GM12878 (cell line): Measurements from ENCODE around the gene USP17L10. TPM values are rescaled to one million over a fixed set of nuclear protein-coding genes. Genes with fewer than 3 reads are reported as not detected.
"Not testable (repeated sequence)": the region's sequence is repeated elsewhere in the genome, so short reads cannot be mapped to it uniquely, and the experiment has no call there.

Experiments
- ATAC-seq: fragments of 200-7000 bp; cut with Tn5 transposase; 3 replicates; pipeline ENCODE4 v1.9.1; 2020; ENCODE audit warnings: mild to moderate bottlenecking, moderate library complexity
- BruUV-seq: library from RNA; stranded (reverse); fragments of 400-500 nt; replicated peaks from 2 replicates; lab custom pipeline; 2021; lab: Mats Ljungman, UMichigan
- CTCF ChIA-PET: fragments of 300-600 bp; sonication (Branson Sonifier 250); formaldehyde crosslinking; extraction: SDS; loops from one replicate; lab custom pipeline; 2021; ENCODE audit warnings: inconsistent platforms; lab: Yijun Ruan, JAX
- POLR2A ChIA-PET: fragments of 350-600 bp; formaldehyde crosslinking; extraction: SDS; loops from one replicate; lab custom pipeline; 2021; ENCODE audit warnings: inconsistent platforms; lab: Charles Lee
- RAD21 ChIA-PET: fragments of 300-600 bp; sonication (Branson Sonifier 250); formaldehyde crosslinking; loops from one replicate; lab custom pipeline; 2023; ENCODE audit warnings: antibody characterized with exemption; ENCODE audit not compliant: unreplicated experiment; lab: Charles Lee
- SMC1A ChIA-PET: fragments of 300-600 bp; sonication (Branson Sonifier 250); formaldehyde crosslinking; loops from one replicate; lab custom pipeline; 2023; ENCODE audit not compliant: unreplicated experiment, uncharacterized antibody; lab: Charles Lee
- DNase-seq: peaks from one replicate; pipeline ENCODE4 v3.0.0-alpha.2; 2011; ENCODE audit warnings: low read depth, low spot score
- FAIRE-seq: peaks from 3 replicates; lab custom pipeline; 2011; peaks lifted over from hg19 to GRCh38; lab: Jason Lieb, UNC
- H2AFZ ChIP-seq: 2 replicates; pipeline ENCODE4 v1.6.0; 2011; ENCODE audit warnings: low read depth, low read length, control low read depth; ENCODE audit not compliant: control insufficient read depth
- H3K27ac ChIP-seq: 2 replicates; pipeline ENCODE4 v1.5.1; 2011; ENCODE audit warnings: control low read depth; ENCODE audit not compliant: control insufficient read depth, insufficient read depth
- H3K27me3 ChIP-seq, 2 experiments: replicated peaks in 1 of 2; 2 replicates each; pipeline versions ENCODE4 v1.6.0 to v1.6.1; 2011; ENCODE audit warnings: low read length in 1 of 2; ENCODE audit not compliant: control insufficient read depth in 2 of 2, insufficient read depth in 2 of 2
- H3K36me3 ChIP-seq, 2 experiments: 2 replicates each; pipeline ENCODE4 v1.5.1; 2011; ENCODE audit warnings: low read length in 1 of 2; ENCODE audit not compliant: control insufficient read depth in 2 of 2, insufficient read depth in 2 of 2
- H3K4me1 ChIP-seq: 2 replicates; pipeline ENCODE4 v1.6.1; 2011; ENCODE audit warnings: mild to moderate bottlenecking, low read length, moderate library complexity, mixed read lengths; ENCODE audit not compliant: control insufficient read depth, insufficient read depth
- H3K4me2 ChIP-seq: 2 replicates; pipeline ENCODE4 v1.6.0; 2011; ENCODE audit warnings: control low read depth; ENCODE audit not compliant: control insufficient read depth, insufficient read depth
- H3K4me3 ChIP-seq: fragments of 200-600 bp; sonication (generic); 2 replicates; pipeline ENCODE4 v1.5.1; 2016
- H3K79me2 ChIP-seq: 2 replicates; pipeline ENCODE4 v1.6.0; 2011; ENCODE audit warnings: low read length; ENCODE audit not compliant: control insufficient read depth, insufficient read depth
- H3K9ac ChIP-seq: 2 replicates; pipeline ENCODE4 v1.8.0; 2011; ENCODE audit warnings: low read length, control low read depth, mixed read lengths; ENCODE audit not compliant: control insufficient read depth, insufficient read depth
- H3K9me3 ChIP-seq: replicated peaks from 3 replicates; pipeline ENCODE4 v1.5.1; 2011; ENCODE audit warnings: mild to moderate bottlenecking, low read length; ENCODE audit not compliant: control insufficient read depth, insufficient read depth
- H4K20me1 ChIP-seq: 2 replicates; pipeline ENCODE4 v1.6.0; 2011; ENCODE audit not compliant: control insufficient read depth, insufficient read depth
- WGBS: methylation state at CpG from one replicate; pipeline ENCODE4 v1.1.6; 2016; ENCODE audit warnings: low lambda C conversion rate; ENCODE audit not compliant: insufficient replicate concordance, insufficient coverage; ENCODE audit errors: missing lambda C conversion rate; 5-methylcytosine and 5-hydroxymethylcytosine counted together
- in situ Hi-C: fragments of 300-500 bp; cut with MboI; formaldehyde crosslinking; loops from 9 replicates; pipeline ENCODE4 v1.14.3; 2018; ENCODE audit warnings: mixed read lengths
- intact Hi-C: fragments of 100-400 bp; cut with micrococcal nuclease; formaldehyde crosslinking; loops from one replicate; pipeline ENCODE4 v1.14.2; 2022; ENCODE audit not compliant: unreplicated experiment
- polyA plus RNA-seq, 11 experiments: library from polyadenylated mRNA; depleted of rRNA in 4 of 11; unstranded in 6 of 11; stranded (reverse) in 5 of 11; fragments of >200 nt; fragmentation: Nextera tagmentation in 4 of 11; fragmentation: Illumina TruSeq in 1 of 11; extraction: Ambion mirVana in 4 of 11; extraction: Trizol in 1 of 11; gene quantifications; 1 replicate in 1 of 11; 2 replicates in 10 of 11; pipeline versions ENCODE4 v1.2.1 to v1.2.3, GENCODE V29; 2011 to 2016; ENCODE audit warnings: inconsistent platforms in 2 of 11, missing spikeins in 2 of 11, low read depth in 1 of 11
- total RNA-seq, 4 experiments: library from RNA; depleted of rRNA in 3 of 4; stranded (reverse); fragments of >200 nt in 3 of 4; fragmentation: Illumina TruSeq in 1 of 4; extraction: Trizol in 1 of 4; gene quantifications; 2 replicates each; pipeline versions ENCODE4 v1.2.1 to v1.2.3, GENCODE V29; 2013 to 2021

The USP17L10 gene
- total and polyA plus RNA-seq, 10 of the 15 experiments (the other 5 are each of a cell fraction or from before 2014, with no cell fraction given), result not detected

DNA sequence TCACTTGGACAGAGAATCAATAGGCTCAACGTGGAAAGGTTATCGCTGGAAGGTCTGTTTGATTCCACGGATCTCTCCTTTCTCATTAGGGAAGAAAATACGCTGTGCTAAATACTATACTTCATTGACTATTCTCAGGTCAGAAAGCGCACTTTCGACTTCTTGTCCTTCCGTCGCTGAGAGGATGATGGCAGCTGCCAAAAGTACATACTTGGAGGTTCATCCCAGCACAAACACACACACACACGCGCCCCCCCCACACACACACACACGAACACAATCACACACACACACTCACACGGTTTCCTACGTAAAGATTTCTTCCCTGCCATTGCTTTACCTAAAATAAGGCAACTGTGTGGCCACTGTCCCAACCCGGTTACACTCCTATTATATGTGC lies 4.2 kb downstream of the USP17L10 start:
- H3K79me2 ChIP-seq, ATAC-seq, SMC1A ChIA-PET, RAD21 ChIA-PET, in situ Hi-C loops, DNase-seq, H3K4me2 ChIP-seq, H3K27me3 ChIP-seq, H3K4me3 ChIP-seq, H3K9ac ChIP-seq, H3K27ac ChIP-seq, H2AFZ ChIP-seq, BruUV-seq, POLR2A ChIA-PET, H3K9me3 ChIP-seq, FAIRE-seq, H3K4me1 ChIP-seq, H4K20me1 ChIP-seq, H3K36me3 ChIP-seq, CTCF ChIA-PET, intact Hi-C loops: not testable (repeated sequence)
- WGBS, result 47% methylated on average over 10 of the region's 14 CpGs

DNA sequence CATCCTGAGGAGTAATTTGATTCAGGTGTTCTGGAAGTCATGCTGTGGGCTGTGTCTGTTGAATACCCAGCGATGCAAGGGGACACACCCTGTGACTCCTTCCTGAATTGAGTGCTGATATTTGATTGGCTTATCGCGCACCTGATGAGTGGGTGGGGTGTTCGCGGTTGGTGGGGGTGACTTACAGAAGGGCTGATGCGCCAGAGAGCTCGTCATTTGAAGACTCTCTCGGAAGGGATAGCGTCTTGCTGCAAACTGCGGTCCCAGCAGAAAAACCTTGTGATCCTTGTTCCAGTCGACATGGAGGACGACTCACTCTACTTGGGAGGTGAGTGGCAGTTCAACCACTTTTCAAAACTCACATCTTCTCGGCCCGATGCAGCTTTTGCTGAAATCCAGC lies 4.6 kb downstream of the USP17L10 start, which contains the start of gene USP17L11:
TSS of gene USP17L11 (plus strand) at position 301 of the 400 bp plus-strand sequence. CDS start at position 301, 0 bp downstream.
- ATAC-seq, H3K4me3 ChIP-seq, POLR2A ChIA-PET, in situ Hi-C loops, H3K36me3 ChIP-seq, RAD21 ChIA-PET, DNase-seq, H3K27me3 ChIP-seq, BruUV-seq, CTCF ChIA-PET, H3K9me3 ChIP-seq, H3K4me2 ChIP-seq, intact Hi-C loops, H3K79me2 ChIP-seq, H3K4me1 ChIP-seq, H3K27ac ChIP-seq, SMC1A ChIA-PET, H3K9ac ChIP-seq, H4K20me1 ChIP-seq, FAIRE-seq, H2AFZ ChIP-seq: not testable (repeated sequence)
- no CpG with 5 or more reads among the region's 14 CpGs for WGBS

DNA sequence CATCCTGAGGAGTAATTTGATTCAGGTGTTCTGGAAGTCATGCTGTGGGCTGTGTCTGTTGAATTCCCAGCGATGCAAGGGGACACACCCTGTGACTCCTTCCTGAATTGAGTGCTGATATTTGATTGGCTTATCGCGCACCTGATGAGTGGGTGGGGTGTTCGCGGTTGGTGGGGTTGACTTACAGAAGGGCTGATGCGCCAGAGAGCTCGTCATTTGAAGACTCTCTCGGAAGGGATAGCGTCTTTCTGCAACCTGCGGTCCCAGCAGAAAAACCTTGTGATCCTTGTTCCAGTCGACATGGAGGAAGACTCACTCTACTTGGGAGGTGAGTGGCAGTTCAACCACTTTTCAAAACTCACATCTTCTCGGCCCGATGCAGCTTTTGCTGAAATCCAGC lies 9.4 kb downstream of the USP17L10 start, which contains the start of gene USP17L12:
TSS of gene USP17L12 (plus strand) at position 301 of the 400 bp plus-strand sequence. CDS start at position 301, 0 bp downstream.
- SMC1A ChIA-PET, DNase-seq, POLR2A ChIA-PET, H3K4me1 ChIP-seq, in situ Hi-C loops, H3K27me3 ChIP-seq, ATAC-seq, intact Hi-C loops, CTCF ChIA-PET, BruUV-seq, FAIRE-seq, H3K27ac ChIP-seq, H3K36me3 ChIP-seq, H3K9ac ChIP-seq, H3K4me2 ChIP-seq, H4K20me1 ChIP-seq, H2AFZ ChIP-seq, H3K4me3 ChIP-seq, H3K79me2 ChIP-seq, H3K9me3 ChIP-seq, RAD21 ChIA-PET: not testable (repeated sequence)
- WGBS, result no CpG with 5 or more reads among the region's 13 CpGs

DNA sequence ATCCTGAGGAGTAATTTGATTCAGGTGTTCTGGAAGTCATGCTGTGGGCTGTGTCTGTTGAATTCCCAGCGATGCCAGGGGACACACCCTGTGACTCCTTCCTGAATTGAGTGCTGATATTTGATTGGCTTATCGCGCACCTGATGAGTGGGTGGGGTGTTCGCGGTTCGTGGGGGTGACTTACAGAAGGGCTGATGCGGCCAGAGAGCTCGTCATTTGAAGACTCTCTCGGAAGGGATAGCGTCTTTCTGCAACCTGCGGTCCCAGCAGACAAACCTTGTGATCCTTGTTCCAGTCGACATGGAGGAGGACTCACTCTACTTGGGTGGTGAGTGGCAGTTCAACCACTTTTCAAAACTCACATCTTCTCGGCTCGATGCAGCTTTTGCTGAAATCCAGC lies 14.1 kb downstream of the USP17L10 start, which contains the start of gene USP17L13:
TSS of gene USP17L13 (plus strand) at position 301 of the 400 bp plus-strand sequence. CDS start at position 301, 0 bp downstream.
- H2AFZ ChIP-seq, H3K27ac ChIP-seq, H3K4me2 ChIP-seq, BruUV-seq, POLR2A ChIA-PET, FAIRE-seq, CTCF ChIA-PET, H4K20me1 ChIP-seq, in situ Hi-C loops, H3K36me3 ChIP-seq, RAD21 ChIA-PET, intact Hi-C loops, H3K4me3 ChIP-seq, H3K4me1 ChIP-seq, H3K27me3 ChIP-seq, H3K79me2 ChIP-seq, H3K9ac ChIP-seq, DNase-seq, SMC1A ChIA-PET, ATAC-seq, H3K9me3 ChIP-seq: not testable (repeated sequence)
- no CpG with 5 or more reads among the region's 14 CpGs for WGBS
